ENCODE data around the gene LRRC10B.

Gene LRRC10B

GRCh38 chr11:61537326-61537725 lies 28.8 kb downstream of the LRRC10B start:
- DNase-seq: no peak
- H3K18ac ChIP-seq (ENCODE audit: low read length): no peak overlapping the region
- peak overlapping the region; percentile 35 for H3K27ac ChIP-seq (ENCODE audit: low read depth, low read length)
- H2BK120ac ChIP-seq (ENCODE audit: insufficient read depth, low read length, poor library complexity): no peak overlapping the region
- H4K91ac ChIP-seq (ENCODE audit: low read depth, low read length): no peak overlapping the region
- peaks cover 12 to 14% of the 10 kb centered on the region in 2 experiments for H3K36me3 ChIP-seq (ENCODE audit: control insufficient read depth in 1 of 2, insufficient read depth in 2 of 2, low read length in 2 of 2)
- H3K79me2 ChIP-seq (ENCODE audit: control insufficient read depth, insufficient read depth, low read length, poor library complexity): no peaks in the 10 kb centered on the region
- WGBS (ENCODE audit: extremely low coverage, insufficient coverage, insufficient read length): no CpG with 5 or more reads among the region's 8 CpGs
- H3K4me2 ChIP-seq (ENCODE audit: low read length): no peak overlapping the region
- H3K4ac ChIP-seq (ENCODE audit: low read depth, low read length): no peak overlapping the region
- no peak overlapping the region for H3K9ac ChIP-seq (ENCODE audit: low read length)
- no peaks in the 10 kb centered on the region for H3K27me3 ChIP-seq (ENCODE audit: insufficient read depth, low read length)
- peaks cover 27 to 35% of the 10 kb centered on the region in 2 experiments for H3K4me1 ChIP-seq (ENCODE audit: control insufficient read depth in 1 of 2, insufficient read depth in 2 of 2, low read length in 2 of 2)
- no peak overlapping the region for H3K14ac ChIP-seq (ENCODE audit: low read length)
- no peak overlapping the region for H2BK12ac ChIP-seq (ENCODE audit: low read length)
- no peak overlapping the region for H2AFZ ChIP-seq (ENCODE audit: insufficient read depth, low read length, poor library complexity)
- H3K79me1 ChIP-seq (ENCODE audit: low read length): peaks cover 4% of the 10 kb centered on the region
- no peak overlapping the region for H2BK5ac ChIP-seq (ENCODE audit: low read depth, low read length, poor library complexity)
- H4K12ac ChIP-seq (ENCODE audit: low read depth, low read length): no peak overlapping the region
- no peak overlapping the region for H3K4me3 ChIP-seq (ENCODE audit: low read depth, low read length)
- no peak overlapping the region for H4K8ac ChIP-seq (ENCODE audit: low read depth, low read length)
- no peak overlapping the region for H2AK5ac ChIP-seq (ENCODE audit: low read length)
- no peak overlapping the region for H3K23ac ChIP-seq (ENCODE audit: low read length)
- peaks cover 7% of the 10 kb centered on the region for H3K9me3 ChIP-seq (ENCODE audit: insufficient read depth, low read depth, low read length)

GRCh38 chr11:61538636-61538961 lies 30.1 kb downstream of the LRRC10B start:
- H3K14ac ChIP-seq (ENCODE audit: low read length): no peak overlapping the region
- no peaks in the 10 kb centered on the region for H3K79me2 ChIP-seq (ENCODE audit: control insufficient read depth, insufficient read depth, low read length, poor library complexity)
- no peak overlapping the region for H2AFZ ChIP-seq (ENCODE audit: insufficient read depth, low read length, poor library complexity)
- H3K36me3 ChIP-seq (ENCODE audit: control insufficient read depth in 1 of 2, insufficient read depth in 2 of 2, low read length in 2 of 2): peaks cover 12 to 14% of the 10 kb centered on the region in 2 experiments
- H2AK5ac ChIP-seq (ENCODE audit: low read length): no peak overlapping the region
- no peak overlapping the region for H2BK5ac ChIP-seq (ENCODE audit: low read depth, low read length, poor library complexity)
- no peak for DNase-seq
- no peak overlapping the region for H4K91ac ChIP-seq (ENCODE audit: low read depth, low read length)
- H3K4me2 ChIP-seq (ENCODE audit: low read length): no peak overlapping the region
- no peak overlapping the region for H3K18ac ChIP-seq (ENCODE audit: low read length)
- no peak overlapping the region for H3K27ac ChIP-seq (ENCODE audit: low read depth, low read length)
- H3K4me1 ChIP-seq (ENCODE audit: control insufficient read depth in 1 of 2, insufficient read depth in 2 of 2, low read length in 2 of 2): peaks cover 23 to 26% of the 10 kb centered on the region in 2 experiments
- no peak overlapping the region for H2BK120ac ChIP-seq (ENCODE audit: insufficient read depth, low read length, poor library complexity)
- WGBS (ENCODE audit: extremely low coverage, insufficient coverage, insufficient read length): no CpG with 5 or more reads among the region's 9 CpGs
- H3K27me3 ChIP-seq (ENCODE audit: insufficient read depth, low read length): no peaks in the 10 kb centered on the region
- H3K79me1 ChIP-seq (ENCODE audit: low read length): peaks cover 4% of the 10 kb centered on the region
- peaks cover 7% of the 10 kb centered on the region for H3K9me3 ChIP-seq (ENCODE audit: insufficient read depth, low read depth, low read length)
- no peak overlapping the region for H3K4me3 ChIP-seq (ENCODE audit: low read depth, low read length)
- H4K8ac ChIP-seq (ENCODE audit: low read depth, low read length): no peak overlapping the region
- H2BK12ac ChIP-seq (ENCODE audit: low read length): no peak overlapping the region
- H3K23ac ChIP-seq (ENCODE audit: low read length): no peak overlapping the region
- no peak overlapping the region for H3K9ac ChIP-seq (ENCODE audit: low read length)
- H3K4ac ChIP-seq (ENCODE audit: low read depth, low read length): no peak overlapping the region
- H4K12ac ChIP-seq (ENCODE audit: low read depth, low read length): no peak overlapping the region

GRCh38 chr11:61539006-61539405 lies 30.5 kb downstream of the LRRC10B start:
- Histone ChIP-seq H2BK12ac (ENCODE audit: low read length) (no peak overlapping the region), H3K23ac (ENCODE audit: low read length) (no peak overlapping the region), H3K27ac (ENCODE audit: low read depth, low read length) (no peak overlapping the region), H3K4me2 (ENCODE audit: low read length) (no peak overlapping the region), H3K4me1 (ENCODE audit: control insufficient read depth in 1 of 2, insufficient read depth in 2 of 2, low read length in 2 of 2) (peaks cover 23 to 26% of the 10 kb centered on the region in 2 experiments), H2AFZ (ENCODE audit: insufficient read depth, low read length, poor library complexity) (no peak overlapping the region), H3K79me2 (ENCODE audit: control insufficient read depth, insufficient read depth, low read length, poor library complexity) (no peaks in the 10 kb centered on the region), H2AK5ac (ENCODE audit: low read length) (no peak overlapping the region), H2BK120ac (ENCODE audit: insufficient read depth, low read length, poor library complexity) (no peak overlapping the region), H2BK5ac (ENCODE audit: low read depth, low read length, poor library complexity) (no peak overlapping the region), H3K14ac (ENCODE audit: low read length) (no peak overlapping the region), H3K4ac (ENCODE audit: low read depth, low read length) (no peak overlapping the region), H3K27me3 (ENCODE audit: insufficient read depth, low read length) (no peaks in the 10 kb centered on the region), H3K4me3 (ENCODE audit: low read depth, low read length) (no peak overlapping the region), H4K8ac (ENCODE audit: low read depth, low read length) (no peak overlapping the region), H3K18ac (ENCODE audit: low read length) (no peak overlapping the region), H4K12ac (ENCODE audit: low read depth, low read length) (no peak overlapping the region), H3K79me1 (ENCODE audit: low read length) (peaks cover 4% of the 10 kb centered on the region), H3K9me3 (ENCODE audit: insufficient read depth, low read depth, low read length) (peaks cover 7% of the 10 kb centered on the region), H4K91ac (ENCODE audit: low read depth, low read length) (no peak overlapping the region), H3K36me3 (ENCODE audit: control insufficient read depth in 1 of 2, insufficient read depth in 2 of 2, low read length in 2 of 2) (peaks cover 12 to 14% of the 10 kb centered on the region in 2 experiments), H3K9ac (ENCODE audit: low read length) (no peak overlapping the region)
- no peak for DNase-seq
- no CpG with 5 or more reads among the region's 11 CpGs for WGBS (ENCODE audit: extremely low coverage, insufficient coverage, insufficient read length)

- Histone ChIP-seq H3K4me1 (ENCODE audit: control insufficient read depth in 1 of 2, insufficient read depth in 2 of 2, low read length in 2 of 2) (peaks cover 23 to 30% of the 10 kb centered on the region in 2 experiments), H2BK120ac (ENCODE audit: insufficient read depth, low read length, poor library complexity) (no peak overlapping the region), H3K23ac (ENCODE audit: low read length) (no peak overlapping the region), H4K12ac (ENCODE audit: low read depth, low read length) (no peak overlapping the region), H3K27me3 (ENCODE audit: insufficient read depth, low read length) (no peaks in the 10 kb centered on the region), H3K79me2 (ENCODE audit: control insufficient read depth, insufficient read depth, low read length, poor library complexity) (no peaks in the 10 kb centered on the region), H2AFZ (ENCODE audit: insufficient read depth, low read length, poor library complexity) (no peak overlapping the region), H3K4me2 (ENCODE audit: low read length) (no peak overlapping the region), H4K8ac (ENCODE audit: low read depth, low read length) (no peak overlapping the region), H2BK5ac (ENCODE audit: low read depth, low read length, poor library complexity) (no peak overlapping the region), H3K9ac (ENCODE audit: low read length) (no peak overlapping the region), H3K14ac (ENCODE audit: low read length) (no peak overlapping the region), H2BK12ac (ENCODE audit: low read length) (no peak overlapping the region), H3K4me3 (ENCODE audit: low read depth, low read length) (no peak overlapping the region), H3K79me1 (ENCODE audit: low read length) (peaks cover 4% of the 10 kb centered on the region), H3K9me3 (ENCODE audit: insufficient read depth, low read depth, low read length) (peaks cover 3% of the 10 kb centered on the region), H4K91ac (ENCODE audit: low read depth, low read length) (no peak overlapping the region), H3K18ac (ENCODE audit: low read length) (no peak overlapping the region), H3K36me3 (ENCODE audit: control insufficient read depth in 1 of 2, insufficient read depth in 2 of 2, low read length in 2 of 2) (peaks cover 15 to 17% of the 10 kb centered on the region in 2 experiments), H3K27ac (ENCODE audit: low read depth, low read length) (no peak overlapping the region), H3K4ac (ENCODE audit: low read depth, low read length) (no peak overlapping the region), H2AK5ac (ENCODE audit: low read length) (no peak overlapping the region)
- WGBS (ENCODE audit: extremely low coverage, insufficient coverage, insufficient read length): no CpG with 5 or more reads among the region's 14 CpGs
- no peak for DNase-seq
Measured at GRCh38 chr11:61539831-61540357, 31.3 kb downstream of the LRRC10B start.

Data from trophoblast cell (in vitro differentiated cells and primary cell).